Renal cortical epithelial cell (primary cell): Measurements from ENCODE around the gene SLC3A2. TPM values are rescaled to one million over a fixed set of nuclear protein-coding genes. Genes with fewer than 3 reads are reported as not detected.
"Not testable (repeated sequence)": the region's sequence is repeated elsewhere in the genome, so short reads cannot be mapped to it uniquely, and the experiment has no call there.

Source experiments
- DNase-seq: peaks from one replicate; pipeline ENCODE4 v3.0.0-alpha.2; 2011; ENCODE audit warnings: low read depth
- total RNA-seq: library from RNA; depleted of rRNA; stranded (reverse); fragments of >200 nt; gene quantifications from 2 replicates; pipeline ENCODE4 v1.2.3, GENCODE V29; 2014

SLC3A2 gene
- 95.0 and 163 TPM in 2 replicates for total RNA-seq

GRCh38 chr11:62880803-62881578 lies at the start of gene SLC3A2:
SLC3A2 (plus strand) TSS chr11:62880896; CDS start chr11:62881024, 128 bp downstream.
- DNase-seq, result peak; percentile 67

- no peak for DNase-seq
These were observed 49.7 kb upstream of the SLC3A2 start for GRCh38 chr11:62830904-62831519.

- DNase-seq, result peak; percentile 97
These were observed 49.0 kb upstream of the SLC3A2 start, which contains the start of gene STX5 for GRCh38 chr11:62831520-62832335. STX5 (minus strand) TSS chr11:62832051; CDS start chr11:62831243, 808 bp downstream.

GRCh38 chr11:62832336-62833234 lies 48.1 kb upstream of the SLC3A2 start, which contains the start of gene TEX54:
TEX54 (minus strand) TSS chr11:62832841.
- DNase-seq, result peak; percentile 18

- no peak for DNase-seq
These were observed 45.4 kb upstream of the SLC3A2 start for GRCh38 chr11:62835336-62835735.

- peak; percentile 87 for DNase-seq
These were observed 41.4 kb upstream of the SLC3A2 start, which contains the start of gene WDR74 for GRCh38 chr11:62839050-62839945. WDR74 (minus strand) TSS chr11:62839590; CDS start chr11:62839570, 20 bp downstream.

GRCh38 chr11:62840721-62841360 lies 39.9 kb upstream of the SLC3A2 start:
- DNase-seq, result peak; percentile 78

- peak; percentile 100 for DNase-seq
These were observed 39.1 kb upstream of the SLC3A2 start for GRCh38 chr11:62841361-62842170.

GRCh38 chr11:62842171-62842741 lies 38.4 kb upstream of the SLC3A2 start:
- no peak for DNase-seq

- not testable (repeated sequence) for DNase-seq
These were observed 37.8 kb upstream of the SLC3A2 start for GRCh38 chr11:62842891-62843290.

- no peak for DNase-seq
These were observed 37.2 kb upstream of the SLC3A2 start for GRCh38 chr11:62843466-62843865.

- no peak for DNase-seq
These were observed 36.5 kb upstream of the SLC3A2 start for GRCh38 chr11:62844154-62844553.

- no peak for DNase-seq
These were observed 34.5 kb upstream of the SLC3A2 start for GRCh38 chr11:62846177-62846576.

GRCh38 chr11:62847767-62848314 lies 32.9 kb upstream of the SLC3A2 start:
- no peak for DNase-seq

- no peak for DNase-seq
These were observed 29.5 kb upstream of the SLC3A2 start for GRCh38 chr11:62850911-62851806.

GRCh38 chr11:62851807-62852522 lies 28.7 kb upstream of the SLC3A2 start:
- peak; percentile 15 for DNase-seq
